HG02938 (cell line): Measurements from ENCODE around the gene GLT6D1.

Experiments
- ATAC-seq: cut with Tn5 transposase; IDR thresholded peaks from one replicate; pipeline ENCODE4 v1.9.1; 2021; ENCODE audit warnings: mild to moderate bottlenecking, moderate library complexity; ENCODE audit not compliant: unreplicated experiment

The GLT6D1 gene

DNA sequence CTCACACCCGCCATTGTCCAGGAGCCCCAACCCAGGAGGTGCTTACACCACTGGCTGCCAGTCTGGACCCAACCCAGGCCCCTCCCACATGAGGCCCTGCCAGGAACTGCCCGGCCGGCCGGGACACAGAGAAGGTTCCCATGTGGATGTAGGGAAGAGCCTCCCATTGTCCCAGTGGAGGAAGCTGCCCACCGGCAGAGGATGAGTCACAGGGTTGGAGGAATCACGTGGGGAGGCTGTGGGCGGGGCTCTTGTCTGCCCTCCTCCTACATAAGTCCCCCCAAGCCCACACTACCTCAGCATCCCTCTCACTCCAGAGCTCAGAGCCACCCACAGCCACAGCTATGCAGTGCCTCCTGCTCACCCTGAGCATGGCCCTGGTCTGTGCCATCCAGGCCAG is 51.7 kb downstream of the GLT6D1 start:
- no peak for ATAC-seq

DNA sequence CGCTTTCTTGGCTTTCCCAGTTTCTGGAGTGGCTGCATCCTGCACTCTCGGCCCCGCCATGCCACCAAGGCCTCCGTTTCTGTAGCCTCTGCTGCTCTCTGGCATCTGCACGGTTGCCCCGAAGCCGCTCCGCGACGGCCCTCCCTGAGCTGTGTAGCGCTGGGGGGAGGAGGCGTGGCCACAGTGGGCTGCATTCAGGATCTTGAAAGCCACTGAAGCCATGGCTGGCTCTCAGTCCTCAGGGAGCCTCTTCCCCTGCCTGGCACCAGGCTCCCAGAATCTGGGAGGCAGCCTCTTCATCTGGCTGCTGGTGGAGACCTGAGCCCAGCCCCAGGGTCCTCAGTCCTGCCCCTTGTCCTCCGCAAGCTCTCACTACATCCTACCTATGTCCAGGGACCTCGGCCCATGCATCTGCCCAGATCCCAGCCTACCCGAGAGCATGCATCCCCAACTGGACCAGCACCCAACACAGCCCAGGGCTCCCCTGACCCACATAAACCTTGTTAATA is 52.7 kb downstream of the GLT6D1 start:
- no peak for ATAC-seq

GRCh38 chr9:135584934-135585333 is 54.4 kb downstream of the GLT6D1 start:
- no peak for ATAC-seq

- ATAC-seq, result no peak
These were observed 55.0 kb downstream of the GLT6D1 start for GRCh38 chr9:135584371-135584770.

- no peak for ATAC-seq
These were observed 55.7 kb downstream of the GLT6D1 start for GRCh38 chr9:135583688-135584011.

- ATAC-seq, result no peak
These were observed 56.2 kb downstream of the GLT6D1 start for GRCh38 chr9:135582966-135583687.

DNA sequence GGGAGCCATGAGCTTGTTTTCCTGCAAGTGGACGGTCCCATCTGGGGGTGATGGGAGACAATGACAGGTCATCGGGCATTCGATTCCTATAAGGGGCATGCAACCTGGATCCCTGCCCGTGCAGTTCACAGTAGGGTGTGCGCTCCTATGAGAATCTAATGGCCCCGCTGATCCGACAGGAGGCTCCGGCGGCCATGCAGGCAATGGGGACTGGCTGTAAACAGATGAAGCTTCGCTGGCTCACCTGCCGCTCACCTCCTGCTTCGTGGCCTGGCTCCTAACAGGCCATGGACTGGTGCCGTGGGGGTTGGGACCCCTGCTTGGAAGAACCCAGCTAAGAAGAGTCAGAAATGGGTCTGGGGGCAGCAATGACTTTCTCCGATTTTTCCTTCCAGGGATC is 56.8 kb downstream of the GLT6D1 start:
- no peak for ATAC-seq

DNA sequence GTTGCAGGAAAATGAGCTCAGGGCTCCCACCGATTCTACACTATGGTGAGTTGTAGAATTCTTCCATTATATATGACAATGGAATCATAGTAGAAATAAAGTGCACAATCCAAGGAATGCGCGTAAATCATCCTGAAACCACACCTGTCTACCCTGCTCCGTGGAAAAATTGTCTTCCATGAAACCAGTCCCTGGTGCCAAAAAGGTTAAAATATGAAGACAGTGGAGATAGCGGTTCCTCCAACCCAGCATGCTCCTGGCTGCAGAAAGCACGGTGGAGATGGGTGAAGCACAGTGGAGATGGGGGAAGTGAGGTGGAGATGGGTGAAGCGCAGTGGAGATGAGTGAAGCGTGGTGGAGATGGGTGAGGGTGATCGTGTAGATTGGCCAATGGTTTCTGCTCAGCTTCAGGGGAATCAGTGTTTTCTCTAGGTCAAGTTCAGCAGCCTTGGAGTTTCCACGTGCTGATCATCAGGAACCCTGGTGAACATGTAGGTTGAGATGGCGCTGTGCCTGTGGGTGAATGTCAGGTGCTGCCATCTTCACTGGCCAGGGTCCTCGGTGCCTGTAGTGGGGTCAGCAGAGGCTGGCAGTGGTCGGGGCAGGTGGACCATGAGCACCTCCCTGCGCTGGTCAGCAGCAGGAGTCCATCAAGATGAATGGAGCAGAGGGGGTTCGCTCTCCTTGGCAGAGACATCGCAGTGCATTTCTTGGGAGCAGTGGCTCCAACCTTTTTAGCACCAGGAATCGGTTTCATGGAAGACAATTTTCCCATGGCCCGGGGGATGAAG is 57.5 kb downstream of the GLT6D1 start:
- no peak for ATAC-seq

- no peak for ATAC-seq
These were observed 58.5 kb downstream of the GLT6D1 start for GRCh38 chr9:135580664-135581380.

- ATAC-seq, result no peak
These were observed 59.3 kb downstream of the GLT6D1 start for GRCh38 chr9:135579889-135580660.

DNA sequence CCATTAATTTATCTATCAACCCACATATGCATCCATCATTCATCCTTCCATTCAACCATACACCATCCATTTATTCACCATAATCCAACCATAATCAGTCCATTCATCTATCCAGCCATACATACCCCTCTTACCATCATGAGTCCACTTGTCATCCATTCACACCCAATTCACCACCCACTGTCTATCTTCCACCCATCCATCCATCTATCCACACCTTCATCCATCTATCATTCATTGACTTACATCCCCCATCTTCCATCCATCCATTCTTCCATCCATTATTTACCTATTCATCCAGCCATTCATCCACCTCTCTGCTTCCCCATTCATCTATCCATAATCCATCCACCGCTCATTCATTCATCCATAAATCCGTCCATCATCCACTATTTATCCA is 60.0 kb downstream of the GLT6D1 start:
- no peak for ATAC-seq

DNA sequence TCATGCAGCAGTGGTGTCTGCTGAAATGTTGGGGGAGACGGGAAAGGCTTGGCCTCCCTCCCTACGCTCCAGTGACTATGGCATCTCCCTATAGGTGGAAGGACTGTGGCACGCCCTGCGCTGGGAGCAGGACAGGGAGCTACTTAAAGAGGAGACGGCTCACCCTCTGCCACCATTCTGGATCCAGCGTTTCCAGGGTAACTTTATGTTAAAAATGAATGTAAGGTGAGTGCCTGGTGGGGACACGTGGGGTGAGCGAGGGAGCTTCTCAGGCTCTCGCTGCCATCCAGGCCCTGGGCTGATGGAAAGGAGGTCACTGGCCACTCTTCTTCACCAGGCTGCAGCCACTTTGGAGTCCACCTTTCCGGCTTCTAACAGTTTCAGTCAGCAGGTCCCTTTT is 62.1 kb downstream of the GLT6D1 start:
- no peak for ATAC-seq

DNA sequence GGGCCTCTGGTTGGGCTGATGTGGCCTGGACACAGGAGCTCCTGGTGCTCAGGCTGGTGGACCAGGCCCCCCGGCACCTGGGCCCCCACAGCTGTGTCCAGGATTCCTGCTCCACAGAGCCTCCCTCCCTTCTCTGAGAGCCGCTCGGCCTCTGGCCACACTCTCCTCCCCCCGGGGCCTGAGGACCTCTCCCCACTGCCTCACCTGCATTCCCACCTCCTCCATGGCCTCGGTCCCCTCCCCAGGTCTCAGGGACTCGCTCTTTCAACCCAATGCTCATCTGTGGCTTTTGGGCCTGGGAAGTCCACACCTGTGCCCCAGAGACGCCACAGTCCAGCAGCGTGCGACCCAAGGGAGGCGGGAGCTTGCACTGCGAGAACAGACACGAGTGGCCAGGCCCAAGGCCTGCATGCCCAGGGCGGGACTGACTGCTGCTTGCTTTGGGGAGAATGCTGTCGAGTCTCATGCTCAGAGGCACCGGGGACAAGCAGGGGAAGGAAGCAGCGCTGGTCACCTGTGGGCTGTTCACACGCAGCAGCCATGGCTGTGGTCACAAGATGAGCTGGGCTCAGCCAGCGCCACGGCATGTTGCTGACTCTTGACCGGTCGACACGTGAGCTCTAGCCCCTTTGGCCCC is 63.2 kb downstream of the GLT6D1 start:
- ATAC-seq, result no peak

GRCh38 chr9:135574943-135575342 is 64.4 kb downstream of the GLT6D1 start:
- no peak for ATAC-seq

DNA sequence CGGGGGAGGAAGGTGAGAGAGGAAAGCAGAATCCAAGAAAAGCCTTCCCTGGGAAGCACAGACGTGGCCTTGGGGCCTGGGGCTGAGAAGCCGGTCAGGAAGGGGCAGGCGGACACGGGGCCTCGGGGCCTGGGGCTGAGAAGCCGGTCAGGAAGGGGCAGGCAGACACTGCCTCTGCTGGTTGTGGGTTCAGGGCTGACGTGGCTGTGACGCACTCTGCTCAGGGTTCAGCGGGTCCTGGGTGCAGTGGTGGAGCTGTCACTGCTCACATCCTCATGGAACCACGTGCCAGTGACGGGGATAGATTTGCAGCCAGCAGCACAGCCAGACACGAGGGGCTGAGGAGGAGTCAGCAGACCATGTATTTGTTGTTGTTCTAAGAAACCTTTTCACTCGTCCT is 65.0 kb downstream of the GLT6D1 start:
- ATAC-seq, result no peak
